Mucosa of gallbladder (tissue), 1 donor: ENCODE data around the gene ADIPOR1. TPM values are rescaled to one million over a fixed set of nuclear protein-coding genes. Genes with fewer than 3 reads are reported as not detected.
A peak's percentile ranks its signal among the peaks of the same experiment; 100 is the strongest.
"Not testable (repeated sequence)": the region's sequence is repeated elsewhere in the genome, so short reads cannot be mapped to it uniquely, and the experiment has no call there.

Source experiments
- DNase-seq: peaks from one replicate; pipeline ENCODE4 v3.0.0-alpha.2; 2020; ENCODE audit warnings: low spot score
- total RNA-seq: library from RNA; stranded (reverse); gene quantifications from one replicate; pipeline ENCODE4 v1.2.1, GENCODE V29; 2021
- donor health status: DM: no; HTN: no; CAD: no.

Gene ADIPOR1
- total RNA-seq = 80.4 TPM

GRCh38 chr1:202957733-202958543, at the start of gene ADIPOR1:
TSS of gene ADIPOR1 (minus strand) at chr1:202958312. CDS start at chr1:202951070, 7,242 bp downstream.
- peak; percentile 92 for DNase-seq

GRCh38 chr1:203006948-203007871, 49.1 kb upstream of the ADIPOR1 start, which contains the start of gene TMEM183A:
TSS of gene TMEM183A (plus strand) at chr1:203007374. CDS start at chr1:203007466, 92 bp downstream.
- DNase-seq = peak; percentile 97

- DNase-seq = not testable (repeated sequence)
These were observed 47.5 kb upstream of the ADIPOR1 start for GRCh38 chr1:203005395-203006142.

- DNase-seq = no peak
These were observed 44.8 kb upstream of the ADIPOR1 start for GRCh38 chr1:203002951-203003350.

GRCh38 chr1:203001986-203002385, 43.9 kb upstream of the ADIPOR1 start:
- DNase-seq = no peak

GRCh38 chr1:203000217-203000944, 42.3 kb upstream of the ADIPOR1 start:
- no peak for DNase-seq

GRCh38 chr1:202998836-202999750, 41.0 kb upstream of the ADIPOR1 start:
- peak; percentile 65 for DNase-seq

GRCh38 chr1:202994756-202995155, 36.6 kb upstream of the ADIPOR1 start:
- no peak for DNase-seq

- DNase-seq = no peak
These were observed 33.0 kb upstream of the ADIPOR1 start for GRCh38 chr1:202991112-202991511.

- DNase-seq = no peak
These were observed 31.8 kb upstream of the ADIPOR1 start for GRCh38 chr1:202989879-202990278.

GRCh38 chr1:202987922-202988583, 29.9 kb upstream of the ADIPOR1 start:
- no peak for DNase-seq

GRCh38 chr1:202987255-202987654, 29.1 kb upstream of the ADIPOR1 start:
- DNase-seq = no peak

- not testable (repeated sequence) for DNase-seq
These were observed 28.0 kb upstream of the ADIPOR1 start for GRCh38 chr1:202986120-202986519.

- DNase-seq = no peak
These were observed 24.8 kb upstream of the ADIPOR1 start for GRCh38 chr1:202982715-202983430.

- DNase-seq = no peak
These were observed 23.8 kb upstream of the ADIPOR1 start for GRCh38 chr1:202981939-202982338.

GRCh38 chr1:202979459-202979858, 21.3 kb upstream of the ADIPOR1 start:
- DNase-seq = no peak

- no peak for DNase-seq
These were observed 18.5 kb upstream of the ADIPOR1 start for GRCh38 chr1:202976633-202977032.

- no peak for DNase-seq
These were observed 16.7 kb upstream of the ADIPOR1 start for GRCh38 chr1:202974856-202975255.

GRCh38 chr1:202972046-202972445, 13.9 kb upstream of the ADIPOR1 start:
- DNase-seq = no peak
